ENCODE measurements around the gene CHI3L1.

CHI3L1 gene

DNA sequence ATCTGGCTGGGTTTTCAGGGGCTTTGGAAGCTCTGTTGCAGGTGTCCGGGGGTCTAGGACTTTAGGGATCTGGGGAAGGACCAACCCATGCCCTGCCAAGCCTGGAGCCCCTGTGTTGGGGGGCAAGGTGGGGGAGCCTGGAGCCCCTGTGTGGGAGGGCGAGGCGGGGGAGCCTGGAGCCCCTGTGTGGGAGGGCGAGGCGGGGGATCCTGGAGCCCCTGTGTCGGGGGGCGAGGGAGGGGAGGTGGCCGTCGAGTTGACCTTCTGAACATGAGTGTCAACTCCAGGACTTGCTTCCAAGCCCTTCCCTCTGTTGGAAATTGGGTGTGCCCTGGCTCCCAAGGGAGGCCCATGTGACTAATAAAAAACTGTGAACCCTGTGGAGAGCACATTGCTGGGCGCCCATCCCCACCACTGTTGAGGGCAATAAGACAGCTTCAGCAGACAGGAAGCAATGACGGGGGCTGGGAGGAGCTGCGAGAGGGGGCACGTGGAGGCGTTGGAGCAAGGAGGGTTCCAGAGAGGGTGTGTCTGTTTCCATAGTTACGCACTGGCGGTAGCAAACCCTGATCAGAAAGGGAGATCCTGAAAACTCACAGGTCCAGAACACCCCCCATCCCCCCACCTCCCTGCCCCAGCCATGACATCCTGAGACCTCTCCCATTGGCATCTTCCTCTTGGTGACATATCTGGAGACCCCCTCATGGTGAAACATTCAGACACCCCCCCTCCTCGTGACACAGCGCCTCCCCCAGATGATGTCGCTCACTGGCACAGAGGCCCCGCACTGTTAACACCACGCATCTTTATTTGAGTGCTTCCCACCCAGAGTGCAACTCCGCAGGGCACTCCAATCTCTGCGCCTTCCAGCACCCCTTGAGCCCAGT, 19.2 kb downstream of the CHI3L1 start:
- DNase-seq = no peak

DNA sequence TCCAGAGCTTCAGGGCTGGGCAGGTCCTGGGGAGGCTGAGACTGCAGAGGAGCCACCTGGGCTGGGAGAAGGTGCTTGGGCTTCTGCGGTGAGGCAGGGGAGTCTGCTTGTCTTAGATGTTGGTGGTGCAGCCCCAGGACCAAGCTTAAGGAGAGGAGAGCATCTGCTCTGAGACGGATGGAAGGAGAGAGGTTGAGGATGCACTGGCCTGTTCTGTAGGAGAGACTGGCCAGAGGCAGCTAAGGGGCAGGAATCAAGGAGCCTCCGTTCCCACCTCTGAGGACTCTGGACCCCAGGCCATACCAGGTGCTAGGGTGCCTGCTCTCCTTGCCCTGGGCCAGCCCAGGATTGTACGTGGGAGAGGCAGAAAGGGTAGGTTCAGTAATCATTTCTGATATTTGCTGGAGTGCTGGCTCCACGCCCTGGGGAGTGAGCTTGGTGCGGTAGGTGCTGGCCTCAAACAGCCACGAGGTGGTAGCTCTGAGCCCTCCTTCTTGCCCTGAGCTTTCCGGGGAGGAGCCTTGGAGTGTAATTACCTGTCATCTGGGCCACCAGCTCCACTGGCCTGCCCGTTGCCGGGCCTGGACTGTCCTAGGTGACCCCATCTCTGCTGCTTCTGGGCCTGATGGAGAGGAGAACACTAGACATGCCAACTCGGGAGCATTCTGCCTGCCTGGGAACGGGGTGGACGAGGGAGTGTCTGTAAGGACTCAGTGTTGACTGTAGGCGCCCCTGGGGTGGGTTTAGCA, 20.1 kb downstream of the CHI3L1 start:
- no peak for DNase-seq

DNA sequence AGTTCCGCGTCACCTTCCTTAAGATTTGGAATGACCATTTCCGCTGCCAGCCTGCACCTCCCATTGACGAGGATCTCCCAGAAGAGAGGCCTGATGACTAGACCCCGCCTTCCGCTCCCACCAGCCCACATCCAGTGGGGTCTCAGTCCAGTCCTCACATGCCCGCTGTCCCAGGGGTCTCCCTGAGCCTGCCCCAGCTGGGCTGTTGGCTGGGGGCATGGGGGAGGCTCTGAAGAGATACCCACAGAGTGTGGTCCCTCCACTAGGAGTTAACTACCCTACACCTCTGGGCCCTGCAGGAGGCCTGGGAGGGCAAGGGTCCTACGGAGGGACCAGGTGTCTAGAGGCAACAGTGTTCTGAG, 20.7 kb downstream of the CHI3L1 start:
- no peak for DNase-seq

DNA sequence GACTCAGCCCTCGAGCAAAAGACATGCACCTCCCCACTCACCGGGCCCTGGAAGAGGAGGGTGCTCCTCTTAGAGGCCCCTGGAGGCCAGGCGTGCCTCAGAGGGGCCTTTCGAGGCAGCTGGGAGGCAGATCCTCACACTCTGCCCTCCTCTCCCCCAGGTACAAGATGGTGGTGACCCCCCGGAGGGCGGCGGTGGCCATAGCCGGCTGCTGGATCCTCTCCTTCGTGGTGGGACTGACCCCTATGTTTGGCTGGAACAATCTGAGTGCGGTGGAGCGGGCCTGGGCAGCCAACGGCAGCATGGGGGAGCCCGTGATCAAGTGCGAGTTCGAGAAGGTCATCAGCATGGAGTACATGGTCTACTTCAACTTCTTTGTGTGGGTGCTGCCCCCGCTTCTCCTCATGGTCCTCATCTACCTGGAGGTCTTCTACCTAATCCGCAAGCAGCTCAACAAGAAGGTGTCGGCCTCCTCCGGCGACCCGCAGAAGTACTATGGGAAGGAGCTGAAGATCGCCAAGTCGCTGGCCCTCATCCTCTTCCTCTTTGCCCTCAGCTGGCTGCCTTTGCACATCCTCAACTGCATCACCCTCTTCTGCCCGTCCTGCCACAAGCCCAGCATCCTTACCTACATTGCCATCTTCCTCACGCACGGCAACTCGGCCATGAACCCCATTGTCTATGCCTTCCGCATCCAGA, 21.3 kb downstream of the CHI3L1 start:
- no peak for DNase-seq

DNA sequence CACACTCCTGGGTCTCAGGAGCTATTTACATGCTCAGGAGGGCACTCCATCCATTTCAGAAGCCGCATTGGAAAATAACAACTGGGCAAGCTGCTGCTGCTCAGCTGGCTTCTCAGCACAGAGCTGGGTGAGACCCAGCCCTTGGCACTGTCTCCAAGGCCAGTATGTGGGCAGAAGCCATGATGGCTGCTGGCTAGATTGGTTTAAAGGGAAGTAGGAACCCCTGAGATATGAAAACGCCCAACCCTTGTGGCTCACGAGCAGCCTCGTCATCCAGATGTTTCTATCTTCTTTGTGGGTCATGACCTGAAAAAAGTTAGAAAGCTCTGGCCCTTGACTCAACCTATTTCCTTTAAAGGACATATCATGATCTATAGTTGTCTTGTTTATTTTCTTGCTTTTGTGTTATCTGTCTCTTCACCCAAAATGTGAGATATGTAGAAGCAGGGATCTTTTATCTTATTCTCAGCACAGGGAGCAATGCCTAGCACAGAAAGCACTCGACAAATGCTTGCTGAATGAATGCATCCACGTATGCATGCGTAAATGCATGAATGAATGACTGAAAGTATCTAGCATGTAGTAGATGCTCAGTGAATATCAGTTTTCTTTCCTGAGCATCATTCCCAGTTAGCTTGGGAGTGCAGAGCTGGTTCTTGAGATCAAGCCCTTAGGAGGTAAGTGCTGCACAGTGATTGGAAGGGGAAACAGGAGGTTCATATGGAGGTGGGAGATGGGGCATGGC, 22.4 kb downstream of the CHI3L1 start:
- no peak for DNase-seq

DNA sequence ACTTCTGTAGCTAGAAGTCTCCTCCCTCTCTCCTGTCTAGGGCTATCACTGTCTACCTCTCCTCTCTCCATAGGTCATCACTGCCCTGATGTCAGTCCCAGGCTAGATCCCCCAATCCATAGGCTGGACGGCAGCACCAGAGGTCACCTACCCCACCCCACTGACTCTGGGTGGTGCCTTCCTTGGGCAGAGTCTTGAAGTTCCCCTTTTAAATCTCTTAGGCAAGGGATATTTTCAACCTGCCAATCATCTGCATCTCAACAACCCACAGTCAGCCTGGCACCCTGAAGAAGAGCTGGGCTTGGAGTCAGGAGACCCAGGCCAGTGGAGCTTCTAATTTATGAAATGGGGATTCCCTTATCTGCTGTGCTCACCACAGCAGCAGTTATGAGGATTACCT, 24.1 kb downstream of the CHI3L1 start:
- no peak for DNase-seq

DNA sequence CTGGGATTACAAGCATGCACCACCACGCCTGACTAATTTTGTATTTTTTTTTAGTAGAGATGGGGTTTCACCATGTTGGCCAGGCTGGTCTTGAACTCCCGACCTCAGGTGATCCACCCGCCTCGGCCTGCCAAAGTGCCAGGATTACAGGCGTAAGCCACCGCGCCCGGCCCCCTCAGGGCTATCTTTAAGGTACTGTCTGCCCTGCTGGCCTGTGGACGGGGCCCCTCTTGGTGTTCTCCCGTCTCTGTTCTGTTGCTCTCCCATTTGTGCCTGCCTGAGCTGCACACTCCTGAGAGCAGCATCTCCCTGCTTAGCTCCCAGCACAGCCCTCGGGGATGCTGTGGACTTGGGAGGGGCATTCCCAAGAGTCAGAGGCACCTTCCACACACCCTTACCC, 24.8 kb downstream of the CHI3L1 start:
- no peak for DNase-seq

DNA sequence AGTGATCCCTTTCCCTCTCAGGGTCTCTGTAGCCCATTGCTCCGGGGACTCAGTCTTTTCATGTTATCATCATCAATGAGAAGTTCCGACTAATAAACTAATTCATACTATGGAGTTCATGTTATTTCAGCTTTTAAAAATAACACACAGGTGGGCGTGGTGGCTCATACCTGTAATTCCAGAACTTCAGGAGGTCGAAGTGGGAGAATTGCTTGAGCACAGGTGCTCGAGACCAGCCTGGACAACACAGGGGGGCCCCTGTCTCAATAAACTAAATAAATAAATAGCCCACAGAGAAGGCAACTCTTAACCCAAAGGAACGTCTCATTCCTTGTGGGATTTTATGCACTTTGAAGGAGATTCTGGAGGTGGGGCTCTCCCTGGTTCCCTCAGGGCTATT, 25.3 kb downstream of the CHI3L1 start:
- no peak for DNase-seq

DNA sequence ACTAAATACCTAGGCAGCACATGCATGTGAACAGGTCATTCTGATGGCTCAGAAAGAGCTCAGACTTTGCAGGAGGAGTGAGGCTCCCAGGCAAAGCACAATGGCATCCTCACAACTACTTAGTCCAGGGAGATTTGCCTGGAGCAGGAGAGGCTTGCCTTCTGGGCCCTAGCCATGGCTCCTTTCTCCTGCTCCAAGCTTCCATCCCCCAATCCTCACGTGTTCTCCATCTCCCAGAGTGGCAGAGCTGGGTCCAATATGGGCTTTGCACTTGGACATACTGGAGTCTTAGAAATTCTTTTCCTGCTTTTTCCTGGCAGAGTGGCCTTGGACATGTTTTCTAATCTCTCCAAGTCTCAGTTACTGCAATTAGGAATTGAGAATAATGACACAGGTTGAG, 26.7 kb downstream of the CHI3L1 start:
- DNase-seq = no peak

DNA sequence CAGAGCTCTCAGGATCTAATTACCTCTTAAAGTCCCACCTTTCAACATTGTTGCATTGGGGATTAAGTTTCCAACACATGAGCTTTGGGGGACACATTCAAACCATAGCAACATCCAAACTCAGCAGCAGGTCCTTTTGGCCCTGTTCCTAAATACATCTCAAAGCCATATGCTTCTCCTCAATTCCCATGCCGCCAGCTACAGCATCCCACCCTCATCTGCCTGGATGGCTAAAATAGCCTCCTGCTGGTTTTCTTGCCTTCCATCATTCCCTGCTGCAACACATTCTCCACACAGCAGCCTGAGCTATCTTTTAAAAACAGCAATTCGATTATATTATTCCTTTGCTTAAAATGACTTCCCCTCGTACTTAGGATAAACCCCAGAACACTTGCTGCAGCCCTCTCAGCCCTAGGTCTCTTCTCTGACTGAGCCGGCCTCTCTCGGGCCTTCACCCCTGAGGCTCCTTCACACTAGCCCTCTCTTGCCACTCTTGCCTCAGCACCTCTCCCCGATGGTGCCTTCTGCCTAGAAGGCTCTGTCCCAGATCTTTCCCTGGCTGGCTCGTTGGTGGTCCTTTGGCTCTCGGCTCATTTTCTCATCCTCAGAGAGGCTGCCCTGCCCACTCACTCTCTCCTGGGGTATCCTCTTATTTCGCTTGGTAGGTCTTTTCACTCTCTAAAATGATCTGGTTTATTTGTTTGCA, 27.4 kb downstream of the CHI3L1 start:
- DNase-seq = no peak

DNA sequence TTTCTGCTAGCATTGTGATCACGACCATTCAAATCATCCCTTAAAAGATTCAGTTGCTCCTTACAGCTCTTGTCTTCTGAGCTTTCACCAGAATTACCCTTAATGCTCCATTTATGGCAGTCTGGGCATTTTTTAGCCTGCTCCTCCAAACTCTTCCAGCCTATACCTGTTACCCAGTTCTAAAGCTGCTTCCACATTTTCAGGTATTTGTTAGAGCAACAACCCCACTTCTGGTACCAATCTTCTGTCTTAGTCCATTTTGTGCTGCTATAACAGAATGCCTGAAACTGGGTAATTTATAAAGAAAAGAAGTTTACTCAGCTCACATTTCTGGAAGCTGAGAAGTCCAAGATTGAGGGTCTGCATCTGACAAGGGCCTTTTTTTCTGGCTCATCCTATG, 28.1 kb downstream of the CHI3L1 start:
- no peak for DNase-seq

DNA sequence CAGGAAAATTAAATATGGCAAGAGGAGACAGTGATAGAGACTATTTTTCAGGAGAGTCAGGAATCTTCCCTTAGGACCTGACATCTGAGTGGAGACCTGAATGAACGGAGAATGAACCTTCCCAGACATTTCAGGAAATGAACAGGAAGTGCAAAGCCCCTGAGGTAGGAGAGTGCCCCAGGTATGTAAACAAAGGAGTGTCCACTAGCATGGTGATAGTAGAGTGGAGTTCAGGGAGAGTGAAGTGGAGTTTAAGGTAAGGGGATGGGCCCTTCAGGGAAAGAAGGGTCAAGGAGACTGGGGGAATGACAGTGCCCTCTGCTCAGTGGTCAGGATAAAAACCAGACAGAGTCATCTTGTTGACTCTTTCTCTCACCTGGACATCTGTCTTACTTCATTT, 30.2 kb downstream of the CHI3L1 start:
- no peak for DNase-seq

DNA sequence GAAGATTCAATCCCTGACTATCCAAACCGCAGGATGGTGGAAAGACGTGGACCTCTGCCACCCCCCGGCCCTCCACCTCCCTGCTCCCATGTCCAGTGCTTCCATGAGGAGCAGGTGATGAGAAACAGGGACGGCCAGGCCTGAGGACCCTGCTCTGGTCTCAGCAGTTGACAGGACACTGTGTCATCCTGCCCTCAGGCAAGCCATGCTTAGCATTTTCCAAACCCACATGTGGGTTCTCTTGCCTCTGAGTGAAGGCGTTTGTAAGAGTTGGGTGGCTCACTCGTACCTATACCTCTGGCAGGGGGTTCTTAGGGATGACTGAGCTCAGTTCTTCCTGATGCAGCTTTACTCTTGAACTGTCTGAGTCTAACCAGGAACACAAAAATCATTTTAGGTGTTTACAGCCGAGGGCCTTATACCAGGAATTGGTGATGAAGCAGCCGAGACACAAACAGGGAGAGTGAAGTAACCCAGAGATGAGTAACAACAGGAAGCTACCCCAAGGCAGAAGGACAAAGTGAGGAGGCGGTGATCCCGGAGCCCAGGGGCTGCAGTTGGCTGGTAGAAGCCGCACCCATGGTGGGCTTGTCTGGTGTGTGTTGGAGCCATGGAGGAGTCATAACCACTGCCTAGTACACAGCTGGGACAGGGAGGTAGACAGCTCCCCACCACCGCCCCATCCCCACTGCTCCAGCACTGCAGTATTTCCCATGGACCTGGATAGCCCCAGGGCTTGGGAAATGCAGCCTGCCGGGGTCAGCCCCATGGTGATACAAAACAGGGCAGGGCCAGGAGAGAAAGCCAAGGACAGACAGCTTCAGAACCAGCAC, 32.3 kb downstream of the CHI3L1 start:
- no peak for DNase-seq

DNA sequence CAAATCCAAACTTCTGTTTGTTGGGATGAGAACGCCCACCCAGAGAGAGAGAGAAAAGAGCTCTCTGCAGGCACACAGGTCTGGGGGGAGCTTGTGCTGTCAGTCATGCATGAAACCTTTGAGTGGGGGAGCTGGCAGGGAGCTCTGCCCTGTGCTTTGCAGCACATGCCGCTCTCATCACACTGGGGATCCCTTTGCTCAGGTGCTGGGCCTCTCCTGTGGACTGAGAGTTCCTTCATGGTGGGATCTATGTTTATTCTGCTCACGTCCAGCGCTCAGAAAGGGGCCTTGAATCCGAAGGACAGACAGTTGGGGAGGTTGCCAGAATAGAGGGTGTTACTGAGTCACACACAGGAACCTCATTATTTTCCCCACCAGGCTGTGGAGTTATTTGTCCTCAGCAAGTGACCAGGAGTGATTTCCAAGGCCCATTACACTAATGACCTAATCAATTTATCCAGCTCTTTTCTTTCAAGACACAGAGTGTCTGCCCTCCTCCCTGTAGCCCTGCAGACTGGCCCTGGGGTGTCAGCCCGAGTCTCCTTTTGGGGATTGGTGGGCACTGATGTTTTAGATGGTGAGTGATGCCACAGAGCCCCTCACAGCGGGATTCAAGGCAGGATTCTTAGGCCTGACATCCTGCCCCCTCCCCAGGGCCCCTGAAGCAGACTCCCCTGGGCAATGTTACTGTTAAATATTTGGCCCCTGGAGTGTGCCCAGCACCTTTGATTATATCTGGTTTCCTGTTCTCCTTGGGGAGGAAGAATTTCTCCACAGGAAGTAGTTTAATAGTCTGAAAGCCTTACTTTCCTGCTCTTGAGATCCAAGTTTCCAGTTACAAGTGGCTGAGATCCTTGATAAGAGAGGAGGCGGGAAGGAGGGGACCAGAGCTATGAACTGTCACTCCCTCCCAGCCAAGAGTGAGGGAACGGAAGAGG, 33.2 kb downstream of the CHI3L1 start:
- no peak for DNase-seq

DNA sequence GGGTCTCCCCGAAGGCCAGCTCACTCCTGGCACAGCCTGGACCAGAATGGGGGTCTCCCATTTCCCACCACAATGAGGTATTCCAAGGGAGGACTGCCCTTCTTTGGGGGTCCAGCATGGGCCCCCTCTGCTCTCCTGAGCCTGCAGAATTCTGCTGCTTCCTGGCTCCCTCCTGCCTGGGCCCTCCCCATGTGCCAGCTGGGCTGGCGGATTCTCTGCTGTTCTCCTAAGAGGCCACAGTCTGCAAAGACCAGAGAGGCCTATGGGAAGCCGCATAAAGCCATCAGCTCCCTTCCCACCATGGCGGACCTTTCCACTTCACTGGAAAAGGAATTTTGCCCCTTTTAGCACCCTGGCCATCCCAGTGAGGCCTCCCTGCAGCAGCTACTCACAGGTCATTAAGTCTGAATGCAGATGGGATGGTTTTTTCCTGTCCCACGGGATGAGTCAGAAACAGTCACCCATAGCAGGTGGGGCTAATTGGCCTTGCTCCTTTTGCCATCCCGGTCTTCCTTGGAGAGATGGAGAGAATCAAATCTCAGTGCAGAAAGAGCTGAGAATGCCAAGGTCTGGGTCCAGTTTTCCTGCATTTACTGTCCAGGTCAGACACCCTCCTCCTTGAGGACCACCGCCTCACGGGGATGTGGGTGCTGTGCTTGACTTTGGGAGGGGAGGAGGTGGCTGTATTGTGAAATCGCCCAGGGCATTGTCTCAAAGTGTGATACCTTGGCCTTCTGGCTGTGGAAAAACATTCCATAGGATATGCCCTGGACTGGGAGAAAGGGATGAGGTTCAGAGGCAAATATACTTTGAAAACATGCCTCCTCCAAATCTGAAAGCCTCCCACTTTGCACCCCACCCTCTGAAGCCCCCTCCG, 34.1 kb downstream of the CHI3L1 start:
- no peak for DNase-seq

DNA sequence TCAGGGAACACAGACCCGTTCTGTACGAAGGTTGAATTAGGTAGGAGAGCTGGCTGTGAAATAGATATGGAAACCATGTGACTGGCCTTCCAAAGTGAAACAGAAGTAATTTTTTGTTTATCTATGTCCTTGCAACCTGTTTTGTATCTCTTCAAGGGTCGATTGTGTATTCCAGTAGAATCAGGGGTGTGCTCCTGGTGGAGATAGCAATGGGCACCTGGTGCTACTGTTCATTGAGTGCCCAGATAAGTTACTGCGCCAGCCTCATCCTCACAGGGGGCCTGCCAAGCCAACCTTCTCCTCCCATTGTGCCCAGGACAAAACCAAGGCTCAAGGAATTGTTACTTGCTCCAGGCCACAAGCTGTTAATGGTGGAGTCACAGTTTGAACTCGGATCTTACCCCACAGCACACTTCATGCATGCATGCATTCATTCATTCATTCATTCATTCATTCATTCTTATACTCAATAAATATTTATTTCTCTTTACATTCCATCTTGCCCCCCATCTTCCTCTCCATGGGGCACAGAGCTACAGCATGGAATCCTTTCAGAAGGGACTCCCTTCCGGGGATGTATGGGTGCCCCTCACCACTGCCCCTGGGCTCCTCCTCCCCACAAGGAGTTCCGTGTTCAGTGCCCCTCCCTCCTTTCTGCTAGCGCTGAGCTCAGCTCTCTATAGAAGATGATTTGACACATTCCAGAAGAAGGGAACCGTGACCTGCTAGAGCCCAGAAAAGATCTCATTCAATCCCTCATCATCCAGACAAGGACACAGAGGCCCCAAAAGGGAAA, 34.9 kb downstream of the CHI3L1 start:
- DNase-seq = no peak

DNA sequence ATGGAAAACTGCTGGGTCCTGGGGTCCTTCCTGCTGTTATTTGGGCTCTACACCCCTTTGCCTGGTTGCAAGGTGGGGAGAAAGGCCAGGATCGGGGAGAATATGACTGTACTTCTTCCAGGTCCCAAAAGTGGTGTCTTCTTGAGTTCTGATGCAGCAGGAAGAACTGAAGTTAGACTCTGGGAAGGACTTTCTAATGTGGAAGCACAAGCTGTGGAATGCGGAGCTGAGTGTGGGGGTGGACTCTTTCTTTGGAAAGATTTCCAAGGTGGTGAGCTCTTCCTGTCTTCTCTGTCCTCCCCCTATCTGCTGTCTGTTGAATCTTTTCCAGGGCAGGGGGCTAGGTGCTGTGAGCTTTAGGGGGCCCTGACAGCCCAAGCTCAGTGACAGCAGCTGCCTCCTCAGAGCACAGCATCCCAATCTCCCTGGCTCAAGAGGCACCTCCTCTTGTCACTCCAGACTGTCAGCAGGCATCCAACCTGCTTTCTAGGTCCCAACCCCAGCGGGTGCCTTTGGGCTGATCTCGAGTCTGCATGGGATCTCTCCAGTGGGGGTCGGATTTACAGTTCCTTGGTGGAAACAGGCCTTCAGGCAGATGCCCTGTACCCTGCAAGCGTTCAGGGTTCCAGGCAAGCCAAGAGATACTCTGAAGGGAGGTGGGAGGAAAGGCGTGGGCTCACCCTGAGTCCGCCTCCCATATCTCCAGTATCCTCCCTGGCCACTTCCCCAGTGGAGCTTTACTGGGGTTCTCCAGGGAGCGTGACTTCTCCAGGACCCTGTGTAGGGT, 35.8 kb downstream of the CHI3L1 start:
- DNase-seq = no peak
